NK-92 treated with Interleukin-12 subunit alpha and Interleukin-12 subunit beta, amount 100 ng/mL, for 24 hours (cell line): ENCODE data around the gene GALNT11.
"Not testable (repeated sequence)": the region's sequence is repeated elsewhere in the genome, so short reads cannot be mapped to it uniquely, and the experiment has no call there.

Experiments used
- DNase-seq: peaks from one replicate; lab custom pipeline; 2025; lab: John Stamatoyannopoulos, UW

Gene GALNT11

DNA sequence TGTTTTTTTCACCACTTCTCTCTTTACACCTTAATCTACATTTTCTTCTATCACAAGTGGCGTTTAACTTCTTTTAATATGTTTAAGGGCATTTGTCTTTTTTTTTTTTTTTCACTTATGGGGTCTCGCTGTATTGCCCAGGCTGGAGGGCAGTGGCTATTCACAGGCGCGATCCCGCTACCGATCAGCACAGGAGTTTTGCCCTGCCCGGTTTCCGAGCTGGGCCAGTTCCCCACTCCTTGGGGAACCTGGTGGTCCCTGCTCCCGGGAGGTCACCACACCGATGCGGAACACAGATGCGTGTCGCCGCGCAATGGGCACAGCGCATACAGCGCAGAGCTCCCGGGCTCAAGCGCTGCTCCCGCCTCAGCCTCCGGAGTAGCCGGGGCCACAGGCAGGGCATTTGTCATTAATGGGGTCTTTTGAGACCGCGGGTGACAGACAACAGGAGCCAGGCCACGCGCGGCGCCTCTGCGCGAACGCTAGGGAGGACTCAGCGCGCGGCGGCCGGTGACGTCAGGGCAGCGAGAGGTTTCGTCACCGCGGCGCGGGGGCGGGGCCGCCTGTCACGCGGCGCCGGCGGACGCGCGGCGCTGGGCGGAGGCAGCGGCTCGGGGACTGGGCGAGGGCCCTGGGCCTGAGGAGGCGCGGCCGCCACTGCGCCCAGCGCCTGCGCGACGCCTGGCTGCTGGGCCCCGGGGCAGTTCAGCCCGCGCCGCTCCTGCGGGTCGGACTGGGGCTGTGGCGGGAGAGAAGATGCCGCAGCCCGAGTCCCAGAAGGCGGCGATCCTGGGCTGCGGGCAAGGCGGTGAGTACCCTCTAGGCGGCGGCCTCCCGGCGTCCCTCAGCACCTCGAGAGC, at the start of gene GALNT11:
Gene GALNT11 (plus strand): TSS at position 598 of the 860 bp plus-strand sequence. CDS start 68,554 bp downstream, outside the sequence.
- no peak for DNase-seq

DNA sequence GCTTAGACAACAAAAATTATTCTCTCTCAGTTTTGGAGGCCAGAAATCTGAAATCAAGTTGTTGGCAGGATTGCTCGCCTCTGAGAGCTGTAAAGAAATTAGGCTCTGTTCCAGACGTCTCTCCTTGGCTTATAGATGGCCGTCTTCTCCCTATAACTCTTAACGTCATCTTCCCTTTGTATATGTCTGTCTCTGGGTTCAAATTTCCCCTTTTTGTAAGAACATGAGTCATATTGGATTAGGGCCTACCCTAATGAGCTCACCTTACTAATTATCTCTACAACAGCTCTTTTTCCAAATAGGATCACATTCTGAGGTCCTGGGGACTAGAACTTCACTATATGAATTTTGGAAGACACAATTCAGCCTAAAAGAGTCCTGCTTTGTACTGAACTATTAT, 46.9 kb upstream of the GALNT11 start:
- no peak for DNase-seq

DNA sequence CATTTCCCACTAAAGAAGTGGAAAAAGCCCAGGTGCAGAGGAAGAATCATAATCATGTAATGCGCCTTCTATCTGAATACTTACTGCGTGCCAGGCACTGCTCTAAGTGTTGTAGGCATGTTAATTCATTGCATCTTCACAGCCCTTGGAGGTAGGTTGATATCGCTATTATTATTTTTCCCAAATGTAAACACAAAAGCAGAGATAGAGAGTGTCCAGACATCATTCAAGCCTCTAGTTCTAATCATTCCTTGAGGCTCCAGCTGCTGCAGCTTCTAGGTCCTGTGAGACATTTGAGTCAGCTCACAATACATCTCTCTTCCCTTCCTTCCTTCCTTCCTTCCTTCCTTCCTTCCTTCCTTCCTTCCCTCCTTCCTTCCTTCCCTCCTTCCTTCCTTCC, 44.3 kb upstream of the GALNT11 start:
- no peak for DNase-seq

DNA sequence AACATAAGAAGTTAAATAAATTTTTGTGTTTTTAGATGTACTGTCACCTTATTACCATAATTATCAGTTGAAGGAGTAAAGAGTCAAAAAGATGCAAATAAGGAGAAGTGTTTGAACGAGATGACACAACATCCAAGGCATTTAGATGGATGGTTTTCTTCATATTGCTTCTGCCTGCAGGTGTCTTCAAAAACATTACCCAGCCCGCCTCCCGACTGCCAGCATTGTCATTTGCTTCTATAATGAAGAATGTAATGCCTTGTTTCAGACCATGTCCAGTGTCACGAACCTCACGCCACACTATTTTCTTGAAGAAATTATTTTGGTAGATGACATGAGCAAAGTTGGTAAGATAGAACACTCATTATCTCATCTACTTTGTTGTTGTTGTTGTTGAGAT, 42.7 kb upstream of the GALNT11 start:
- no peak for DNase-seq

DNA sequence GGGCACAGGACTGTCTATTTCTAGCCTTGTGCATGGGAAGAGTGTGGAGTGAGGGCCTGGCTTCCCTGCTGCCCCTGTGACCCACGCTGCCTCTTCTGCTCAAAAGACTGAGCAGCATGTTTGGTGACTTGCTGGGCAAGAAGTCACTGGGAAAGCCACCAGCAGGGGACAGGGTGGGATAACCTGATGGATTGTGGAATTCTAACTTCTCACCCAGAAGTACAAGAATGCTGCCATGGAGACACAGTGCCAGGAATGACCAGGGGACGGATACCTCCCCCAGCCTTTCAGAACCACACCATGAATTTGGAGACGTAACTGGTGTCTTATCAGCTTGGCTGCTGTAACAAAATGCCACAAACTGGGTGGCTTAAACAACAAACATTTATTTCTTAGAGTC, 40.9 kb upstream of the GALNT11 start:
- DNase-seq, result no peak

DNA sequence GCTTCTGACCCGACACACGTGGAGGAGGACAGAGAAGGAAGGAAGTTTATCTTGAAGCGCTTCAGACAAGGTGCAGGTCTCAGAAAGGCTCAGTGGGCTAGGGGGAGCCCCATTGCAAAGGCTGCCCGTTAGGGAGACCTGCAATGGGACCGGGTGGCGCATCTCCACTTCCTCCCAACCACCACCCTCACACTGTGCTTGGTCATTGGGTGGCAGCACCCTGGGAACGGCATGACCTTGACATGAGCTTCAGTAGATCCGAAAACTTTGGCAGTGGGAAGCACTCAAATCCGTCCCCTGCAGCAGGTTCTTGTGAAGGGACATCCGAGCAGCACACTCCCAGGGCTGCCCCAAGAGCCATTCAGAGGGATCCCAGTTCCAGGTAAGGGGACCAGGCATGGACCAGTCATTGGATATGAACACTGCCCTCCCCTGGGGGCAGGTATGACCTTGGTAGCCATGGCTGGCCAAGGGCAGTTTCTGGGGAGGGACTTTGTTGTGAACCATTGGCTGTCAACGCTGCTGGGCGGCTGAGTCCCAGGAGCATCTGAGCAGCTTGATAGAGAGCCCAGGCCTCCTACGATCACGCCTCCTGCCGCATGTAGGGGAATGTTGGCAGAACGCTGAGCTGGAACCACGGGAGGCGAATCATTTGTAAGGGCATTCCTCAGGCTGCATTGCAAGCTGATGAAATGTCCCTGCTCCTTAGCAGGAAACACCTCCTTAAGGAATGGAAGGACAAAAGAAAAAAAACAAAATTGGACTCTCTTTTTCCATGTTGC, 37.5 kb upstream of the GALNT11 start:
- no peak for DNase-seq

DNA sequence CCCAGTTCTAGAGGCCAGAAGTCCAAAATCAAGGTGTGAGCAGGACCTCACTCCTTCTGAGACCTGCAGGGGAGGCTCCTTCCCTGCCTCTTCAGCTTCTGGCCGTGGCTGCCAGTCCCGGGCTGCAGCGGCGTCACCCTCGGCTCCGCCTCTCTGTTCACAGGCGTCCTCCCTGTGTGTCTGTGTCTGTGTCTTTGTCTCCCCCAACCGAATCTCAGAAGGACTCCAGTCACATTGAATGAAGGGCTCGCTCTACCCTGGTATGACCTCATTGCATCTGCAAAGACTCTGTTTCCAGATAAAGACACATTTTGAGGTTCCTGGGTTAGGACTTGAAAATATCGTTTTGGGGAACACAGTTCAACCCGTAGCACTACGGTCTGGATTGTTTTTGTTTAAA, 33.1 kb upstream of the GALNT11 start:
- no peak for DNase-seq

DNA sequence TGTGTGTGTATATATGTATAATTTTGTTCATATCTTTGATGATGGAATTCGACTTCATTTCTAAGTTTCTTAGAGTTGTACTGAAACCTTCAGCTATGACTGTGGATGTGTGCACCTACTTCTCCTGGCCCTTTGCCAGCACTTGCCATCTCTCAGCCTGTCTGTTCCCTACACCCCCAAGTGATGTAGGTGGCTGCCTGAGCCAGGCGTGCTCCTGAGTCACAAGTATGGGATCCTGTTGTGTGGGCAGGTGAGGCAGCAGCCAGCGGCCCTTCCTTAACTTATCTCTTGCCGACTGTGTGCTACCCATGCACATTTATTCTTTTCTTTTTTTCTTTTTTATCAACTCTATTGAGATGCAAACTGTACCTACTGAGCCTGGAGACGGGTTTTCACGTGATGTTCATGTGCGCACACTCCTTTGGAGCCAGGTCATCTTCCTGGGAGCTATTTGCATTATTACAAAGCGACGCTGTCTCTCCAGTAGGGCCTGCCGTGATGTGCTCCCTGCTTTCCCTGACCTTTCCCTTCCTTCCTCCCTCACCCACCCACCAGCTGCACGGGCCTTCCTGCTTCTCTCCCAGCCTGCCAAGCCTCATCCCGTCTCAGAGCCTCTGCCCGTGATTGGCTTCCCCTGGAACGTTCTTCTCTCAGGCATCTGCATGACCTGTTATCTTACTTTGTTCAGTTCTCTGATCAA, 31.3 kb upstream of the GALNT11 start:
- no peak for DNase-seq

DNA sequence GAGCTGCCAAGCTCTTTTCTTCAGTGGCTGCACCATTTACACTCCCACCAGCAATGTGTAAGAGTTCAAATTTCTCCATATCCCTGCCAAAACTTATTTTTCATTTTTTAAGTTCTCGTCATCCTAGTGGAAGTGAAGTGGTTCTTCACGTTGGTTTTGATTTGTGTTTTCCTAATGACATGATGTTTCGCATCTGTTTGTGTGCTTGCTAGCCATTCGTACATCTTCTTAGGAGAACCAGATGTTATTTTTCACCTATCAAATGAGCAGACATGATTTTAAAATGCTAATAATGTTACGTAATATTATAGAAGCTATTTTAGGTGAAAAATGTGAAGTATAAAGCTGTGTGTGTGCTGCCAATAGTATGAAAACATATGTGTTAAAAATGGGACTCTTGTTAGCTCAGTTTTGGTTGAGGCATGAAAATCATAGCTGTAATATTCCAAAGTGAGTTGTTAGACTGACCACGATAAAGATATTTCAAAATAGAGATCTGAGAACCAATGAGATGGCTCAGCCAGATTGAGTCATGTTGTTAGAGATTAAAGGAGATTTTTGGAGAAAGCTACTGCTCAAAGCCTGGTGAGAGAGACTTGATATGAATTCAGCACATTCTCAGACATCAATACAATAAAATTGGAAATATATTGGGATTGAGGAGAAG, 25.9 kb upstream of the GALNT11 start:
- DNase-seq, result no peak

DNA sequence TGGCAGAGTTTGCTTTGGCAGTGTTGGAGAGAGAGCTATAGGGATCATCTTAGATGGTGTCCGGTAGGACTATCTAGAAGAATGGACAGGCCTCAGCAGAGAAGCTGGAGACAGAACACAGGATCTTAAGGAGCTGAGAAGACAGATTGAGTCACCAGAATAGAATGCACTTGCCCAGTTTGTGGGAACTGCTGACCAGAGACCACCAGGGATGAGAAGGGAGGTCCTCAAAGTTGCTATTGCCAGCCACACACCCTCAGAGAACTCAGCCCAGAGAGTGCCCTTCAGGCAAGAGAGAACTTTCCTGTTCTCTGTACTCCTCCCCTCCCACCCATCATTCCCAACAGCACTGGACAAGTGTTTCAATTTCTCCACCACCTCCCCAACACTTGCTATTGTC, 25.3 kb upstream of the GALNT11 start:
- DNase-seq, result no peak

DNA sequence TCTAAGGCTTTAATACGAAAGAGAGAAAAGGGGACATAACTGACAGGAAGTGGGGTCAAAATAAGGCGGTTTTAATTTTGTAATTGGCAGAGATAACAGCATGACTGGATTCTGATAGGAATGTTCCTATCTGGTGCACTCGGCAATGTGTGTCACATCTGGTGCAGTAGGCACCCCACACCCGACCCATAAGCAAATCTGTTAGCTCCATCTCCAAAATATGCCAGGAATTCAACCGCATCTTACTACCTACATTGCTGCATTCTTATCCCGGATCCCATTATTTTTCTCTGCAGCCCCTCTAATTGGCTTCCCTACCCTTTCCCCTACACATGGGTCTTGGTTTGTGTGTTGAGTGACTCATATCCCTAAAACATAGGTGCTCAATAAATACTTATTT, 19.1 kb upstream of the GALNT11 start:
- DNase-seq, result no peak

DNA sequence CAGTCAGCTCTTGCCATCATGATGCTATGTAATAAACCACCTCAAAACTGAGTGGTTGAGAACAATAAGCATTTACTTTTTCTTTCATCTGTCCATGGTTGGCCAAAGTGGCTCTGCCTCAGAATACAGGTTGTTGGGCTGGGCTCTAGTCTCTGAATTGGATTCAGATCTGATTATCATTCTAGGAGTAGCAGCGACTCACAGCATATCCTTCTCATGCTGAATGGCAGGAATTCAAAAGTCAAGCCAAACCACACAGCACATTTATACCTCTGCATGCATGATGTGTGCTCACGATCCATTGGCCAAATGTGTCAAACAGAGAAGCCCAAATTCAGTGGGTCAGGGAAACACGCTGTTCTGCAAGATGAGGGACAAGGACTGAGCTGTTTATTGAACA, 13.6 kb upstream of the GALNT11 start:
- DNase-seq, result no peak

DNA sequence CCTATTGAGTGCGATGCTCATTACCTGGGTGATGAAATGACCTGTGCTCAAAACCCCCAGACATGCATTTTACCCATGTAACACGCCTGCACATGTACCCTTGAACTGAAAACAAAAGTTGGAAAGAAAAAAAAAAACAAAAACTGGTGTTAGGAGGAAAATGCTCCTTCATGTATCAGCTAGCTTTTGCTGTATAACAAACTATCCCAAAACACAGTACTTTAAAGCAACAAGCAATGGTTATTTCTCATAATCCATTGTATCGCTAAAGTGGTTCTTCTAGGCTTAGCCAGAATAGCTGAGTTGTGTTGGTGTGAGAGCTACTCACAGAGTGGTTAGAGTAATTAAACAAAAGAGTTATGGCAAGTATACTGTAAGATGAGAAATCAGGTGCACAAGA, 12.2 kb upstream of the GALNT11 start:
- DNase-seq, result no peak

DNA sequence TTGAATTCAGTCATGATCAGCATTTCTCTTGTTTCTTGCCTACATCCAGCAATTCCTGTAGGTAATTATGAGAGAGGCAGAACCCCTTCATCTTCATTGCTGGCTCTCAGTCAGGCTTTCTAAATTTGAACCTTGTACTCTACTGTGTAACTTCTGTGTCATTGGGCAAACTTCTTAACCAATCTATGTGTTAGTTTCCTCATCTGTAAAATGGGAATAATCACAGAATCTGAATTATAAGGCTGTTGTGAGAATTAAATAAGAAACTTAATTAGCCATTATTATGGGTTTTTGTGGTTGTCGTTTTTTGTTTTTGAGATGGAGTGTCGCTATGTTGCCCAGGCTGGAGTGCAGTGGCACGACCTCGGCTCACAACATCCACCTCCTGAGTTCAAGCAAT, 11.5 kb upstream of the GALNT11 start:
- no peak for DNase-seq

DNA sequence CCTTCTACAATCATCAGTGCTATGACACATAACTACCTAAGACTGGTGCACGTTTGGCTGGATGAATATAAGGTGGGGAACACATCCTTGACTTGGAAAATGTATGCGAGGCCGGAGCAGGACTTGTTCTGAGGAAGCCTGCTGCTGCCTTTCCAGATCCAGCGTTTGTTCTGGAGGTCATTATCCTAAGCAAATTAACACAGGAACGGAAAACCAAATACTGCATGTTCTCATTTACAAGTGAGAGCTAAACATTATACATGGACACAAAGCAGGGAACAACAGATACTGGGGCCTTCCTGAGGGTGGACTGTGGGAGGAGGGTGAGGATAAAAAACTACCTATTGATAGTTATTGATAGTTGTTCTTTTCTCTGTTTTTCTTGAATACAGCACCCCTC, 10.8 kb upstream of the GALNT11 start:
- no peak for DNase-seq

DNA sequence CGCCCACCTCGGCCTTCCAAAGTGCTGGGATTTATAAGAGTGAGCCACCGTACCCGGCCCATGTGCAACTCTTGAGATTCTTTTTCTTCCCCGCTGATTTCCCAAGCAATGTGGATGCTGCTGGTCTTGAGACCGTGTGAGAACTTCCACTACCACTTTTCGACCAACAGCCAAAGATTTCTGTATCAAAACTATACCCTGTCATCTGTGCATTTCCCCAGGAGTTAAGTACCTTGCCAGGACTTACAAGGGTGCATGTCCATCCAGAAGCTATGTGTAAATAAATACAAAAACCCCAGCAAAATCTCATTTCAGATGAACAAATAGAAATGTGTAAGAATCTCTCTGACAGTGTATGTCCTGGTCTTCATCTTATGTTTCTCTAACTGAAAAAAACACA, 9.9 kb upstream of the GALNT11 start:
- DNase-seq, result no peak

DNA sequence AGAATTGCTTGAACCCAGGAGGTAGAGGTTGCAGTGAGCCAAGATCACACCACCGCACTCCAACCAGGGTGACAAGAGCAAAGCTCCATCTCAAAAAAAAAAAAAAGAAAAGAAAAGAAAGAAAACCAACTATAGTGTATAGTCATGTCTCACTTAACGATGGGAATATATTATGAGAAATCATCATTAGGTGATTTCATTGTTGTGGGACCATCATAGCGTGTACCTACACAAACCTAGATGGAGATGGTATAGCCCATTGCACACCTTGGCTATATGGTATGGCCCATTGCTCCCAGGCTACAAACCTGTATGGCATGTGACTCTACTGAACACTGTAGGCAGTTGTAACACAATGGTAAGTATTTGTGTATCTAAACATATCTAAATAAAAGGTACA, 8.5 kb upstream of the GALNT11 start:
- no peak for DNase-seq

DNA sequence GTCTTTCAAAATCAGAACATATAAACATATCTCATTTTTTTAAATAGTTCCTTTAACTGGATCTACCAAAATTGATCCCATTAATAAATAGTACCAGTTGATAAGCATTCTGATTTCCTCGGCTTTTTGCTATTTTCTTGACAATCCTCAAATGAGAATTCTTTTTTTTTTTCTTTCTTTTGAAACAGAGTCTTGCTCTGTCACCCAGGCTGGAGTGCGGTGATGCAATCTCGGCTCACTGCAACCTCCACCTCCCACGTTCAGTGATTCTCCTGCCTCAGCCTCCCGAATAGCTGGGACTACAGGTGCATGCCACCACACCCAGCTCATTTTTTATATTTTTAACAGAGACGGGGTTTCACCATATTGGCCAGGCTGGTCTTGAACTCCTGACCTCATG, 7.8 kb upstream of the GALNT11 start:
- not testable (repeated sequence) for DNase-seq

DNA sequence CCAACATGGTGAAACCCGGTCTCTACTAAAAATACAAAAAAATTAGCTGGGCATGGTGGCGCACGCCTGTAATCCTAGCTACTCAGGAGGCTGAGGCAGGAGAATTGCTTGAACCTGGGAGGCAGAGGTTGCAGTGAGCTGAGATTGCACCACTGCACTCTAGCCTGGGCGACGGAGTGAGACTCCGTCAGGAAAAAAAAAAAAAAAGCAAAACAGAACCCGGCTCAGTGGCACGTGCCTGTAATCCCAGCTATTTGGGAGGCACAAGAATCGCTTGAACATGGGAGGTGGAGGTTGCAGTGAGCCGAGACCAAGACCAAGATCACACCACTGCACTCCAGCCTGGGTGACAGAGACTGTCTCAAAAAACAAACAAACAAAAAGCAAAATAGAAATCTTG, 3.7 kb upstream of the GALNT11 start:
- not testable (repeated sequence) for DNase-seq

DNA sequence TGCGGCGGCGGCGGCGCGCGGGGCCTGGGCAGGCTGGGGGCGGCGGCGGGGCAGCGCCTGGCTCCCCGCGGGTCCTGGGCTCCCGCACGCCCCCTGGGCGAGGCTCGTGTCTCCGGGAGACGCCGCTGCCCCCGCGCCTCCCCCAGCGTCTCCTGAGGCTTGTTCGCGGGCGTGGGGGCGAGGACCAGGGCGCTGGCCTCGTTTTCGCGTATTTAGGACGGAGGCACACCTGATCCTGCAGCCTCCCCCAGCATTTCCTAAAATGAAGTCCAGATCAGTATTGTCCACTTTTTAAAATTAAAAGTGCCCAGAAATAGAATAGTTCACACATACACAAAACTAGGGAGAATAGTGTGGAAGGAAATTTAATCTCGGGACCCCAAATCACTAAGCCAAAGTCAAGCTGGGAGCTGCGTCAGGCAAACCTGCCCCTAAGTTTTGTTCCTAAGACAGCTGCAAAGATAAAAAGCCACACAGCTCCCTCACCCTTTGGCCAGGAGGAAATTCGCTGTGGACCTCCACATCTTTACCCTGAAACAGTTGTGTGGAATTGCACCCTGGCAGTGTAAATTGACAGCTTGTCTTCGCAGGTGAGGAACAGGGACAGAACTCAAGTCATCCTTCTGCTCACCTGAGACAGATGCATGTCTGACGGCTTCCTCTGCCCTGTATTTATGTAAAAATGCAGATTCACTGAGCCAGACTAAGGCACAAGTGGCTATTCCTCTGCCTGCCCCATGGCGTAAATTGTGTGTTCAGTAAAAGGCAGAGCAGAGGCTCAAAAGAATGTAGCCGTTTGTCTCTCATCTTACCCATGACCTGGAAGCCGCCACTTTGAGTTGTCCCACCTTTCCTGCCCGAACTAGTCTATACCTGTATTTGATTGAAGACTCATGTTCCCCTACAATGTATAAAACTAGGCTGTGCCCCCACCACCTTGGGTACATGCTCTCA, 740 bp downstream of the GALNT11 start:
- DNase-seq, result no peak
